Measurements from ENCODE around the gene TTC9.

The TTC9 gene

GRCh38 chr14:70641548-70642302, at the start of gene TTC9:
Gene TTC9 (plus strand): TSS chr14:70641916. CDS start chr14:70642130, 214 bp downstream.
- peak in 1 of 2 donors; percentile 18 for DNase-seq (ENCODE audit: low read depth in 2 of 2)

DNA sequence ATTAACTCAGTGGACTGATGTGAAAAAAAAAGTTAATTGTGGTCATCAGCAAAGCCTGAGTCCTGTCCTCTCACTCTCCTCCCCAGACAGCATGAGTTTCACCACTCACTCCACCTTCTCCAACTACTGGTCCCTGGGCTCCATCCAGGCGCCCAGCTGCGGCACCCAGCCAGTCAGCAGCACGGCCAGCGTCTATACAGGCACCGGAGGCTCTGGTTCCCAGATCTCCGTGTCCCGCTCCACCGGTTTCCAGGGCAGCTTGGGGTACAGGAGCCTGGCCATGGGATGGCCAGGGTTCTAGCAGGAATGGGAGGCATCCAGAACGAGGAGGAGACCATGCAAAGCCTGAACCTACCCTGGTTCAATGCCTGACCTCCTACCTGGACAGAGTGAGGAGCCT, 47.3 kb upstream of the TTC9 start:
- DNase-seq (ENCODE audit: low read depth in 2 of 2) = no peak

DNA sequence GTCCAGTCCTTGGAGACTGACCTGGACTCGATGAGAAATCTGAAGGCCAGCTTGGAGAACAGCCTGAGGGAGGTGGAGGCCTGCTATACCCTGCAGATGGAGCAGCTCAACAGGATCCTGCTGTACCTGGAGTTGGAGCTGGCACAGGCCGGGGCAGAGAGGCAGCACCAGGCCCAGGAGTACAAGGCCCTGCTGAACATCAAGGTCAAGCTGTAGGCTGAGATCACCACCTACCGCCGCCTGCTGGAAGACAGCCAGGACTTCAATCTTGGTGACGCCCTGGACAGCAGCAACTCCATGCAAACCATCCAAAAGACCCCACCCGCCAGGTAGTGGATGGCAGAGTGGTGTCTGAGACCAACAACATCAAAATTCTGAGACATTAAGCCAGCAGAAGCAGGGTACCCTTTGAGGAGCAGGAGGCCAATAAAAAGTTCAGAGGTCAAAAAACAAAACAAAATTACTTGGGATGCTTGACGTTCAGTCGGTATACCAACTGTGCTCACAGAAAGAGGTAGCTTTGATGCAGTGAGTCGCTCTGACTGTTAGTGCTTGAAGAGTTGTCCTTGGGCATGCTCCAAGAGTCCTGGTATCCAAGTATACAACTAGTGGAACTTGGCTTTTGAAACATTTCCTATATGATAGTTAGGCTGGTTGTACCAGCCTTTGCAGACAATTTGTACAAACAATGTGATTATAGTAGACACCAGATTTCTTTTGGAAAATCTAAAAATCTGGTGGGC, 46.1 kb upstream of the TTC9 start:
- DNase-seq (ENCODE audit: low read depth in 2 of 2) = no peak

DNA sequence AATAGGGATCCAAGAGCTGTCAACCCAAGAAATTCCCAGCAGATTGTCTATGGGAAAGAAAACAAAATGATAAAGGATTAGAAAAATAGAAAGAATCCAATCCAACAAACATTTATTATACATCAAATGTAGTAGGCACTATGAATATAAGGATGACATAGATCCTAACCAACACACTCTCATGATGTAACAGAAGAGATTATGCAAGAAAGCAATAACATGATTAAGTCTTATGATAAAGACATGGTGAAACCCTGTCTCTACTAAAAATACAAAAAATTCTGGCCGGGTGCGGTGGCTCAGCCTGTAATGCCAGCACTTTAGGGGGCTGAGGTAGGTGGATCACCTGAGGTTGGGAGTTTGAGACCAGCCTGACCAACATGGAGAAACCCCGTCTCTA, 44.0 kb upstream of the TTC9 start:
- no peak for DNase-seq (ENCODE audit: low read depth in 2 of 2)

DNA sequence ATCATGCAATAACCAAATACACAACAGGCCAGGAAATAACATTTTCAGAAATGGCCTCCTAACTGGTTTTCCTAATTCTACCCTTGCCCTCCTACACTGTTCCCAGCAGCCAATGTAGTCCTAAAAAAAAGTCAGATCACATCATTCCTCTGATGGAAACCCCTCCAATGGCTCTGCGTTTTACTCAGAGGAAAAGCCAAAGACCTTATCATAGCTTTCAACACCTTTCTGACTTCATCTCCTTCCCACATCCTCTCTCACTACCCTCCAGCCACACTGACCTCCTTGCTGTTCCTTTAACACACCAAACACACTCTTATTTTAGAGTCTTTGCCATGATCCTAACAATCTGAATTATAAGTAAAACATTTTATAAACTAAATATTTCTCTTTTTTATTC, 42.4 kb upstream of the TTC9 start:
- no peak for DNase-seq (ENCODE audit: low read depth in 2 of 2)

GRCh38 chr14:70600382-70601157, 41.1 kb upstream of the TTC9 start, which contains the start of gene MED6:
Gene MED6 (minus strand): TSS chr14:70600655. CDS start chr14:70600637, 18 bp downstream.
- DNase-seq (ENCODE audit: low read depth in 2 of 2) = peak; percentile 83 to 90

GRCh38 chr14:70601162-70601561, 40.6 kb upstream of the TTC9 start:
- no peak for DNase-seq (ENCODE audit: low read depth in 2 of 2)

- DNase-seq (ENCODE audit: low read depth in 2 of 2) = no peak
These were observed 39.5 kb upstream of the TTC9 start for GRCh38 chr14:70602254-70602653.

GRCh38 chr14:70611216-70611615, 30.5 kb upstream of the TTC9 start:
- DNase-seq (ENCODE audit: low read depth in 2 of 2) = no peak

GRCh38 chr14:70616646-70617045, 25.1 kb upstream of the TTC9 start:
- no peak for DNase-seq (ENCODE audit: low read depth in 2 of 2)

DNA sequence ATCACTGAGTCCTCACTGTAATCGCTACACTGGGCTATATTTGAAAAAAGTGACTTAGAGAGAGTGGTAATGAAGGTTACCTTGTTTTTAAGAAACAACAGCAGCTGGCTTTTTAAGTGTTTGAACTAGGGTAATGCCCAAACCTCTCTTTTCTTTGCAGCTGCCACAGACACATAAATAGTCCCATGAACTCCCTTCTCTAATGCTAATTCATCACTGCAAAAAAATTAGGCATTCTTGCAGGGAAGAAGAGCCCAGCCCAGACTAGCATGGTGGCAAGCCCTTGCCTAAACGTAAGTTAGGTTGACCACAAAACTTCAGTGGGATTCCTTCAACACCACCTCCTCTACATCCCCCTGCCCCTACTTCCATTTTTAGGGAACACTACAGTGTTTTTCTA, 23.4 kb upstream of the TTC9 start:
- no peak for DNase-seq (ENCODE audit: low read depth in 2 of 2)

DNA sequence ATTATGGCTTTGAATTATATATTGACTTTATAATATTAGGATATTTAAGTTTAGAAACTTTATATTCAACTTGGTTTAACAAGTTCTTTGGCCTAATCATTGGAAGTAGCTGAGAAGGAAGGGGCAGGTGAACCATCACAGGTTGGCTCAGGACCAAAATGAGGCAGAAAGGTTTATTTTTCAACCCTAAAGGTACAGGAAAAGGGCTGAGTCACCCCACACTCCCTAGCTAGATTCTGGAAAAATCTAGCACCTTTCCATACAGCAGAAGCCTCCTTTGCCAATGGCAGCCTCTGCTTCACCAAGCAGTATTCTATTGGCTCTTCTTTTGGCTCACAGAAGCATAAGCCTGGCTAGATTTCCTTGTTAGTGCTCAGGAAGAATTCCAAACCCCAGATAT, 22.0 kb upstream of the TTC9 start:
- DNase-seq (ENCODE audit: low read depth in 2 of 2) = no peak

DNA sequence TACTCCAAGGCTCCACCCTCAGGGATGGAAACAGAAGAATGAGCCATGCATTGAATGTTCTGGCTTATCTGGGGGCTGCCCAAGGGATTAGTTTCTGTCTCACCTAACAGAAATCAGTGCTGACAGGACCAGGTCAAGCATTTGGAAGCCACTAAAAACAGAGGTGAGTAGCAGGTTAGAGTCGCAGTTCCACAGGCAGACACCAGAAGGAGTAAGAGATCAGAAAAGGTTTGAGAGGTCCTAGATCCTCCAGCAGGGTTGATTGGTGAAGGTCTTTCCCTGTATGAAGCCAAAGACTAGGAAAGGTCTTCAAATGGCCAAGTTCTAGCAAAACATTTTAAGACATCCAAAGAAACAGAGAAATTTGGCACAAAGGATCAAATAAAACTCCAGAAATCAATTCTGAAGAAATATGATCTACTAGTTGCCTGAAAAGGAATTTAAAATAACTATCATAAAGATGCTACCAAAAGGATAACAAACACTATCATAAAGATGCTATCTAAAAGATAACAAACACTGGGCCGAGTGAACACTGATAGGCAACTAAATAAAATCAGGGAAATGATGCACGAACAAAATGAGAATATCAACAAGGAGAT, 19.5 kb upstream of the TTC9 start:
- DNase-seq (ENCODE audit: low read depth in 2 of 2) = peak in 1 of 2 donors; percentile 9

- no peak for DNase-seq (ENCODE audit: low read depth in 2 of 2)
These were observed 16.7 kb upstream of the TTC9 start for GRCh38 chr14:70624972-70625371.

DNA sequence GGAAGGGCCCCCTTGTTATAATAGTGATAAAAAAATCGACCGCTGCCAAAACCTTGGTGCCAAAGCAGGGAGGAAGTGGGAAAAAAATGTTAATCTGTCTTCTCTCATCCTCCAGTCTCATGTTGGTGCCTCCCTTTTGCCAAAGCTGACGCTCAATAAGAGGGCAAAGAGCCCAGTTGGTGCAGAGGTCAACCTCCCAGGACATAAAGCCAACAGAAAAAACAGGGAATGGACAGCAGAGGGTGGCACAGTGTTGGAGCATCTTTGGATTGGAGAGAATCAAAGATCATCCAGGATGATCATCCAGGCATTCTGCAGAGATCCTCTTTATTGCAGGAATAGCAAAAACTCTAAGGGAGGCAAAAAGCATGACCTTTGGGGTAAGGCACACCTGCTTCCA, 9.8 kb upstream of the TTC9 start:
- no peak for DNase-seq (ENCODE audit: low read depth in 2 of 2)

DNA sequence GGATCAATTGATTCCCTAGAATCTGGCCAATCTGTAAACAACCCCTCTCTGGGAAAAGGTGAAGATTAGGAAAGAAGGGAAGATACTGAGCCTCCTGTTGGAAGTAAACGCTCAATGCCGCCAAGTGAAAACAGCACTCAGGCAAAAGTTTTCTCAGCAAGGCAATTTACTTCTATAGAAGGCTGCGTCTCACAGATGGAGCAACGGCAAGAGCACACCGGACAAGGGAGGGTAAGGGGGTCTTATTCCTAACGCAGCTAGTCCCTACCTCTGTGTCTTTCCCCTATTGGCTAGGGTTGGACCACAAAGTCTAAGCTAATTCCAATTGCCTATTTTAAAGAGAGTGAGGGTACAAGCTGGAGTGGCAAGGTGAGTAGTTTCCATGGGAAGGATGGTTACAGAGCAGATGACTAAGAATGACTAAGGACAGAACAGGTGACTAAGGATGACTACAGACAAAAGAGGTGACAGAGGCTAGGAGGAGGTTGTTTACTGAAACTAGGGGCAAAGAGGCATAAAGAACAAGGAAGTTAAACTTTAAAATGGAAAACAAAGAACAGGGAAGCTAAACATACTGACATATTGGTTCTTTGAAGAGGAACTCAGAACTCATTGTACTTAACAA, 5.6 kb upstream of the TTC9 start:
- DNase-seq (ENCODE audit: low read depth in 2 of 2) = no peak

GRCh38 chr14:70638416-70638815, 3.3 kb upstream of the TTC9 start:
- DNase-seq (ENCODE audit: low read depth in 2 of 2) = no peak

GRCh38 chr14:70640938-70641547, 673 bp upstream of the TTC9 start:
- DNase-seq (ENCODE audit: low read depth in 2 of 2) = peak in 1 of 2 donors; percentile 23

DNA sequence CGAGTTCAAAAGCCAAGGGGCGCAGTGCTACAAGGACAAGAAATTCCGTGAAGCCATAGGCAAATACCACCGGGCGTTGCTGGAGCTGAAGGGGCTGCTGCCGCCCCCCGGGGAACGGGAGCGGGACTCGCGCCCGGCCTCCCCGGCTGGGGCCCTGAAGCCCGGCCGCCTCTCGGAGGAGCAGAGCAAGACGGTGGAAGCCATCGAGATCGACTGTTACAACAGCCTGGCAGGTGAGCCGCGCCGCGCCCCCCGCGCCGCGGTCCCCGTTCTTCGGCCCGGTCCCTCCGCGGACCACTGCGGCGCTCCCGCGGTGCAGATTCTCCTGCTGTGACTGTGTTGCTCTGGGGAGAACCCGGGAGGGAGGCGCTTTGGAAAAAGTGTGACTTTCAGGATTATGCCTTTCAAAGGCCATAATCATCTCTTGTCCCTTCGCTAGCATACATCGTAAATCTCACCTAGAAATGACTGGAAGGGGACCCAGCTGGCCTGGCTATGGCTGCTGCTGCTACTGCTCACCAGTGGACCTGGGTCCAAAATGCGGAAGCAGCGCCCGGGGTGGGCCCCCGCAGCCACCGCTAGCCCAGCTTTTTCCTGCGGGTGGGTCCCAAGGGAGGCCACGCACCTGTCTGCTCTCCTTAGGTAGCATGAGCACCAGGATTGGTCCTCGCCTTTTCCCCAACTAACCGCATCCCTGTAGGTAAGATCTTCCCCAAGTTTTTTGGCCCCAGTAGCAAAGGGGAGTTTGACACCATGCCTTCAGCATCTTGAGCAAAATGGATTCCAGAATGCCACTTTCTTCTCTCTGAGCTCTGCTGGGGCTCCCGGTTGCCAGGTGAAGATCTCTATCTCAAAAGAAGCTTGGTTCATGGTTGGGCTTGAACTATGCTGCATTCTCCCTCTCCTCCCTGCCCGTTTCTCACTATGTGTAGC, 853 bp downstream of the TTC9 start:
- DNase-seq (ENCODE audit: low read depth in 2 of 2) = peak in 1 of 2 donors; percentile 20

DNA sequence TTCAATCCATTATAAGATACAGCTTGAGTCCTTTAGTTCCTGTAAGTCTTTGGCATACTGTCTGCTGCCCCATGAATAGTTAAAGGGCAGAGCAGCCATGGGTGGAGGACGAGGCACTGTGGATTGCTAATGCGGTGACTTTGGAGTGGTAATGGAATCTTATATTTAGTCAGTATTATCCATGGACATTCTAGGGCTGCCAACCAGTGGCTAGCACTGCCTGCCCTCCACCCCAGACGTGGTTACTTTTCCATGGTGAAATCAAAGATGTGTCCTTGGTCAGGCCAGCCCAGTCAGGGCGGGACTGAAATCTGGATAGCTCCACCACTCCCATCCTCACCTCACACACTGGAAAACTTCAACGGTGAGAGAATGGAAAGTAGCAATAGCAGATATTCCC, 2.3 kb downstream of the TTC9 start:
- no peak for DNase-seq (ENCODE audit: low read depth in 2 of 2)
